Astrocyte (in vitro differentiated cells and primary cell): ENCODE results near the gene CMC1. TPM values are rescaled to one million over a fixed set of nuclear protein-coding genes. Genes with fewer than 3 reads are reported as not detected.

Source experiments
- DNase-seq: peaks from one replicate; pipeline ENCODE4 v3.0.0-alpha.2; 2010; ENCODE audit warnings: low read depth
- FAIRE-seq: peaks from 2 replicates; lab custom pipeline; 2011; peaks lifted over from hg19 to GRCh38; lab: Jason Lieb, UNC
- H2AFZ ChIP-seq: 2 replicates; pipeline ENCODE4 v1.6.0; 2012; ENCODE audit warnings: low read depth, low read length, inconsistent platforms
- H3K27ac ChIP-seq: 2 replicates; pipeline ENCODE4 v1.5.1; 2011; ENCODE audit warnings: low read depth, low read length, inconsistent platforms
- H3K27me3 ChIP-seq: 2 replicates; pipeline ENCODE4 v1.6.0; 2011; ENCODE audit warnings: low read length, inconsistent platforms; ENCODE audit not compliant: insufficient read depth
- H3K36me3 ChIP-seq: 2 replicates; pipeline ENCODE4 v1.5.1; 2011; ENCODE audit warnings: low read length, inconsistent platforms; ENCODE audit not compliant: insufficient read depth
- H3K4me1 ChIP-seq: 2 replicates; pipeline ENCODE4 v1.5.1; 2011; ENCODE audit warnings: low read length, inconsistent platforms; ENCODE audit not compliant: insufficient read depth
- H3K4me2 ChIP-seq: 2 replicates; pipeline ENCODE4 v1.6.0; 2012; ENCODE audit warnings: low read length, inconsistent platforms
- H3K4me3 ChIP-seq: 2 replicates; pipeline ENCODE4 v1.5.1; 2011; ENCODE audit warnings: low read depth, mild to moderate bottlenecking, low read length, inconsistent platforms; ENCODE audit not compliant: insufficient read depth
- H3K79me2 ChIP-seq: 2 replicates; pipeline ENCODE4 v1.6.0; 2012; ENCODE audit warnings: mild to moderate bottlenecking, low read length, inconsistent platforms; ENCODE audit not compliant: insufficient read depth
- H3K9ac ChIP-seq: 2 replicates; pipeline ENCODE4 v1.6.0; 2012; ENCODE audit warnings: mild to moderate bottlenecking, low read length, inconsistent platforms
- H3K9me3 ChIP-seq: 2 replicates; pipeline ENCODE4 v1.5.1; 2012; ENCODE audit warnings: low read depth, mild to moderate bottlenecking, low read length, inconsistent platforms; ENCODE audit not compliant: insufficient read depth
- H4K20me1 ChIP-seq: 2 replicates; pipeline ENCODE4 v1.6.0; 2012; ENCODE audit warnings: low read length, inconsistent platforms; ENCODE audit not compliant: insufficient read depth
- H3K27ac Mint-ChIP-seq: one replicate; pipeline ENCODE4 v1.8.0; 2021; ENCODE audit warnings: mild to moderate bottlenecking, mixed read lengths; ENCODE audit not compliant: unreplicated experiment
- H3K27me3 Mint-ChIP-seq: one replicate; pipeline ENCODE4 v1.8.0; 2021; ENCODE audit warnings: low read depth, mixed read lengths; ENCODE audit not compliant: unreplicated experiment
- H3K36me3 Mint-ChIP-seq: one replicate; pipeline ENCODE4 v1.8.0; 2021; ENCODE audit warnings: low read depth, mixed read lengths; ENCODE audit not compliant: unreplicated experiment
- H3K4me1 Mint-ChIP-seq: one replicate; pipeline ENCODE4 v1.8.0; 2021; ENCODE audit warnings: low read depth, mixed read lengths; ENCODE audit not compliant: unreplicated experiment
- H3K4me3 Mint-ChIP-seq: one replicate; pipeline ENCODE4 v1.8.0; 2021; ENCODE audit warnings: mild to moderate bottlenecking, moderate library complexity, mixed read lengths; ENCODE audit not compliant: unreplicated experiment
- H3K9me3 Mint-ChIP-seq: one replicate; pipeline ENCODE4 v1.8.0; 2021; ENCODE audit warnings: mild to moderate bottlenecking, mixed read lengths; ENCODE audit not compliant: unreplicated experiment
- EZH2 ChIP-seq: IDR thresholded peaks from 2 replicates; pipeline ENCODE4 v1.6.1; 2012; ENCODE audit warnings: mild to moderate bottlenecking, low read length, inconsistent platforms; ENCODE audit not compliant: insufficient read depth
- total RNA-seq: library from RNA; stranded (reverse); gene quantifications from 2 replicates; pipeline ENCODE4 v1.2.1, GENCODE V29; 2021
- TF ChIP-seq, protein P1 (sequence below): IDR thresholded peaks from 2 replicates; pipeline ENCODE4 v1.5.1; 2011; ENCODE audit warnings: low read depth, mild to moderate bottlenecking, inconsistent platforms, low read length, moderate library complexity; ENCODE audit not compliant: insufficient read depth

Gene CMC1
- total RNA-seq, 1 donor from 2014 or later = 13.4 TPM

DNA sequence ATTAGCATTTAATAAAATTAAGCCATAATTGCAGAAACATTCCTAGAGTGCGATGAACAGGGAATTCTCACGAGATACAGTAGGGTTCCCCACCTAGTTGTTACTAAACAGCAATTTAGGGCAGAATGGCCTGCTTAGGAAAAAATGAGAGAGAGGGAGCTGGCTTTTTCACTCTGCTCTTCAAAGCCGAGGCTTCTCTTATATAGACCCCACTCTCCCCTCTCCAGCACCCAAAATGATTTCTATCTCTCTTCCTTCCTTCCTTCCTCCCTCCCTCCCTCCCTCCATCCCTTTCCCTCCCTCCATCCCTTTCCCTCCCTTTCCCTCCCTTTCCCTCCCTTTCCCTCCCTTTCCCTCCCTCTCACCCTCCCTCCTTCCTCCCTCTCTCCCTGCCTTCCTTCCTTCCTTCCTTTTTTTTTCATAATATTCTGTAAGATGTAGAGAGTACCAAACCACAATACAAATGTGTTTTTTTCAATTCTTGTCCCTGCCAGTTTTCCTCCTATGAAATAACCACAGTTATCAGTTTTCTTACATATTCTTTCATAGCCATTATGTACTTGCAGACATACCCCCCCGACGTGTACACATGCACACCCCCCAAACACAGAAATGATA, 59.0 kb downstream of the CMC1 start:
- no peak for DNase-seq
- Mint-ChIP-seq H3K36me3 (no peaks in the 10 kb centered on the region), H3K27me3 (no peaks in the 10 kb centered on the region), H3K9me3 (no peaks in the 10 kb centered on the region), H3K4me3 (no peak overlapping the region), H3K27ac (no peak overlapping the region), H3K4me1 (peaks cover 3% of the 10 kb centered on the region)
- H3K9ac ChIP-seq = no peak overlapping the region
- H3K9me3 ChIP-seq = no peaks in the 10 kb centered on the region
- no peak overlapping the region for H3K4me3 ChIP-seq
- H4K20me1 ChIP-seq = no peaks in the 10 kb centered on the region
- no peaks in the 10 kb centered on the region for H3K4me1 ChIP-seq
- no peaks in the 10 kb centered on the region for H3K27me3 ChIP-seq
- TF ChIP-seq, protein P1, sequence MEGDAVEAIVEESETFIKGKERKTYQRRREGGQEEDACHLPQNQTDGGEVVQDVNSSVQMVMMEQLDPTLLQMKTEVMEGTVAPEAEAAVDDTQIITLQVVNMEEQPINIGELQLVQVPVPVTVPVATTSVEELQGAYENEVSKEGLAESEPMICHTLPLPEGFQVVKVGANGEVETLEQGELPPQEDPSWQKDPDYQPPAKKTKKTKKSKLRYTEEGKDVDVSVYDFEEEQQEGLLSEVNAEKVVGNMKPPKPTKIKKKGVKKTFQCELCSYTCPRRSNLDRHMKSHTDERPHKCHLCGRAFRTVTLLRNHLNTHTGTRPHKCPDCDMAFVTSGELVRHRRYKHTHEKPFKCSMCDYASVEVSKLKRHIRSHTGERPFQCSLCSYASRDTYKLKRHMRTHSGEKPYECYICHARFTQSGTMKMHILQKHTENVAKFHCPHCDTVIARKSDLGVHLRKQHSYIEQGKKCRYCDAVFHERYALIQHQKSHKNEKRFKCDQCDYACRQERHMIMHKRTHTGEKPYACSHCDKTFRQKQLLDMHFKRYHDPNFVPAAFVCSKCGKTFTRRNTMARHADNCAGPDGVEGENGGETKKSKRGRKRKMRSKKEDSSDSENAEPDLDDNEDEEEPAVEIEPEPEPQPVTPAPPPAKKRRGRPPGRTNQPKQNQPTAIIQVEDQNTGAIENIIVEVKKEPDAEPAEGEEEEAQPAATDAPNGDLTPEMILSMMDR = no peak
- no peak for TF ChIP-seq EZH2
- no peak for FAIRE-seq
- no peaks in the 10 kb centered on the region for H3K79me2 ChIP-seq
- H2AFZ ChIP-seq = no peak overlapping the region
- no peak overlapping the region for H3K4me2 ChIP-seq
- no peaks in the 10 kb centered on the region for H3K36me3 ChIP-seq
- H3K27ac ChIP-seq = no peak overlapping the region

DNA sequence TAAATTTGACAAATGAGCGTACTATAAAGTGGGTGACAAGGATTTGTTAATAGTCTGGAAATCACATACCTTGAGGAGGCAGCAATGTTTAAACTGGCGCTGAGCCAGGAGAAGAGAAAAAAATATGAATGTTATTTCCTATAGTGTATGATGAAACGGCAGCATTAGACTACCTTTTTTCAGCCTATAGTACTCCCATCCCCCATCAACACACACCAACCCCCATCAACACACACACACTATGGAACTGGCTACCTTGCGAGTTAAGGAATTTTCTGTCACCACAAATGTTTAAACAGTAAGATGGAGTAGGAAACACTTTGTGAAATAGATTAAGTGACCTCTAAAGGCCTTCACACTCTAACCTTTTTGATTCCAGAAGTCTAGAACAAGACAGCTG, 60.3 kb downstream of the CMC1 start:
- Mint-ChIP-seq H3K27ac (no peak overlapping the region), H3K9me3 (no peaks in the 10 kb centered on the region), H3K36me3 (no peaks in the 10 kb centered on the region), H3K4me3 (no peak overlapping the region), H3K4me1 (peaks cover 3% of the 10 kb centered on the region), H3K27me3 (no peaks in the 10 kb centered on the region)
- Histone ChIP-seq H3K27me3 (no peaks in the 10 kb centered on the region), H3K79me2 (no peaks in the 10 kb centered on the region), H3K9ac (no peak overlapping the region), H3K4me3 (no peak overlapping the region), H3K4me2 (no peak overlapping the region), H4K20me1 (no peaks in the 10 kb centered on the region), H3K4me1 (no peaks in the 10 kb centered on the region), H2AFZ (no peak overlapping the region), H3K36me3 (no peaks in the 10 kb centered on the region), H3K27ac (no peak overlapping the region), H3K9me3 (no peaks in the 10 kb centered on the region)
- TF ChIP-seq EZH2 = no peak
- TF ChIP-seq, protein P1 = no peak
- DNase-seq = no peak
- FAIRE-seq = no peak

DNA sequence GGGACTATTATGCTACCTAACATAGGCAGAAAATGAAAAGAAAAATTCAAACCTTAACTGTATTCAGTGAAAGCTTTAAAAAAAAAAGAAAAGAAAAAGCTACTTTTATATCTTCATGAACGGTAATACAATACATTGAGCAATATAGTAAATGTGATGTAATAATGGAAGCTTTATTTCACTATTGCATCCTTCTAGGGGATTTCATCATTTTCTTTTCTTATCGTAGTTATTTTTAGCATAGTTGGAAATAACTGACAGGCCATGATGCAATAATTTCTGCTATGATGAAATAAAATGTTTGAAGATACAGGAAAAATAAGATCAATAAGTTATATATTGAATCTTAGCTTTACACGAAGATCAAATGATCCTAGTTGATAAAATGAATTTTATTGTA, 66.8 kb downstream of the CMC1 start:
- Histone ChIP-seq H3K27ac (no peak overlapping the region), H3K4me1 (no peaks in the 10 kb centered on the region), H3K9me3 (no peaks in the 10 kb centered on the region), H3K9ac (no peak overlapping the region), H3K4me3 (no peak overlapping the region), H4K20me1 (no peaks in the 10 kb centered on the region), H3K27me3 (no peaks in the 10 kb centered on the region), H3K4me2 (no peak overlapping the region), H2AFZ (no peak overlapping the region), H3K36me3 (no peaks in the 10 kb centered on the region), H3K79me2 (no peaks in the 10 kb centered on the region)
- H3K4me3 Mint-ChIP-seq = no peak overlapping the region
- no peak for FAIRE-seq
- no peaks in the 10 kb centered on the region for H3K36me3 Mint-ChIP-seq
- TF ChIP-seq EZH2 = no peak
- TF ChIP-seq, protein P1 = no peak
- DNase-seq = no peak
- H3K9me3 Mint-ChIP-seq = no peaks in the 10 kb centered on the region
- no peak overlapping the region for H3K27ac Mint-ChIP-seq
- H3K4me1 Mint-ChIP-seq = no peaks in the 10 kb centered on the region
- H3K27me3 Mint-ChIP-seq = no peaks in the 10 kb centered on the region
